ENCODE results near the gene ARHGAP8. TPM values are rescaled to one million over a fixed set of nuclear protein-coding genes. Genes with fewer than 3 reads are reported as not detected.

The ARHGAP8 gene
- total RNA-seq, 4 donors from 2014 or later: 14.9 to 38.8 (median 18.3) TPM

DNA sequence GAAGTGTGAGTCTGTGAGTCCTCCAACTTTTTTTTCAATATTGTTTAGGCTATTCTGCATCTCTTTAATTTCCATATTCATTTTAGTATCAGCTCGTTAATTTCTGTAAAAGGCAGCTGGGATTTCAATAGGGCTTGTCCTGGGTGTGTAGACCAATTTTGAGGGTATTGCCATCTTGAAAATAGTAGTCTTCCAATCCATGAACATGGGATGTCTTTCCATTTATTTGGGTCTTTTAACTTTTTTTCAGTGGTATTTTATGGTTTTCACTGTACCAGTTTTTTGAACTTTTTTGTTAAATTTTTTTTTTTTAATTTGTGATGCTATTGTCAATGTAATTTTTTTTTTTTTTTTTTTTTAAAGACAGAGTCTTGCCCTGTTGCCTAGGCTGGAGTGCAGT lies 79.5 kb downstream of the ARHGAP8 start:
- Histone ChIP-seq H3K9me3 (no peaks in the 10 kb centered on the region), H3K27me3 (no peaks in the 10 kb centered on the region), H3K36me3 (no peaks in the 10 kb centered on the region), H3K4me1 (no peaks in the 10 kb centered on the region), H3K4me3 (no peak overlapping the region), H3K27ac (no peak overlapping the region)
- DNase-seq: no peak
- no peak for TF ChIP-seq POLR2A (IDR thresholded peaks at IDR 0.05)
- TF ChIP-seq, protein P1, sequence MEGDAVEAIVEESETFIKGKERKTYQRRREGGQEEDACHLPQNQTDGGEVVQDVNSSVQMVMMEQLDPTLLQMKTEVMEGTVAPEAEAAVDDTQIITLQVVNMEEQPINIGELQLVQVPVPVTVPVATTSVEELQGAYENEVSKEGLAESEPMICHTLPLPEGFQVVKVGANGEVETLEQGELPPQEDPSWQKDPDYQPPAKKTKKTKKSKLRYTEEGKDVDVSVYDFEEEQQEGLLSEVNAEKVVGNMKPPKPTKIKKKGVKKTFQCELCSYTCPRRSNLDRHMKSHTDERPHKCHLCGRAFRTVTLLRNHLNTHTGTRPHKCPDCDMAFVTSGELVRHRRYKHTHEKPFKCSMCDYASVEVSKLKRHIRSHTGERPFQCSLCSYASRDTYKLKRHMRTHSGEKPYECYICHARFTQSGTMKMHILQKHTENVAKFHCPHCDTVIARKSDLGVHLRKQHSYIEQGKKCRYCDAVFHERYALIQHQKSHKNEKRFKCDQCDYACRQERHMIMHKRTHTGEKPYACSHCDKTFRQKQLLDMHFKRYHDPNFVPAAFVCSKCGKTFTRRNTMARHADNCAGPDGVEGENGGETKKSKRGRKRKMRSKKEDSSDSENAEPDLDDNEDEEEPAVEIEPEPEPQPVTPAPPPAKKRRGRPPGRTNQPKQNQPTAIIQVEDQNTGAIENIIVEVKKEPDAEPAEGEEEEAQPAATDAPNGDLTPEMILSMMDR (IDR thresholded peaks at IDR 0.05): no peak

- Histone ChIP-seq H3K9me3 (no peaks in the 10 kb centered on the region), H3K4me3 (no peak overlapping the region), H3K4me1 (no peaks in the 10 kb centered on the region), H3K27ac (no peak overlapping the region), H3K27me3 (no peaks in the 10 kb centered on the region), H3K36me3 (no peaks in the 10 kb centered on the region)
- TF ChIP-seq, protein P1 (IDR thresholded peaks at IDR 0.05): no peak
- TF ChIP-seq POLR2A (IDR thresholded peaks at IDR 0.05): no peak
- no peak for DNase-seq
These were observed 81.7 kb downstream of the ARHGAP8 start for GRCh38 chr22:44834065-44834464.

- H3K27ac ChIP-seq: no peak overlapping the region
- no peak overlapping the region for H3K4me3 ChIP-seq
- no peaks in the 10 kb centered on the region for H3K9me3 ChIP-seq
- no peaks in the 10 kb centered on the region for H3K27me3 ChIP-seq
- H3K4me1 ChIP-seq: no peaks in the 10 kb centered on the region
- no peak for DNase-seq
- H3K36me3 ChIP-seq: no peaks in the 10 kb centered on the region
- no peak for TF ChIP-seq POLR2A (IDR thresholded peaks at IDR 0.05)
- TF ChIP-seq, protein P1 (IDR thresholded peaks at IDR 0.05): no peak
These were observed 85.1 kb downstream of the ARHGAP8 start for GRCh38 chr22:44837481-44837880.

DNA sequence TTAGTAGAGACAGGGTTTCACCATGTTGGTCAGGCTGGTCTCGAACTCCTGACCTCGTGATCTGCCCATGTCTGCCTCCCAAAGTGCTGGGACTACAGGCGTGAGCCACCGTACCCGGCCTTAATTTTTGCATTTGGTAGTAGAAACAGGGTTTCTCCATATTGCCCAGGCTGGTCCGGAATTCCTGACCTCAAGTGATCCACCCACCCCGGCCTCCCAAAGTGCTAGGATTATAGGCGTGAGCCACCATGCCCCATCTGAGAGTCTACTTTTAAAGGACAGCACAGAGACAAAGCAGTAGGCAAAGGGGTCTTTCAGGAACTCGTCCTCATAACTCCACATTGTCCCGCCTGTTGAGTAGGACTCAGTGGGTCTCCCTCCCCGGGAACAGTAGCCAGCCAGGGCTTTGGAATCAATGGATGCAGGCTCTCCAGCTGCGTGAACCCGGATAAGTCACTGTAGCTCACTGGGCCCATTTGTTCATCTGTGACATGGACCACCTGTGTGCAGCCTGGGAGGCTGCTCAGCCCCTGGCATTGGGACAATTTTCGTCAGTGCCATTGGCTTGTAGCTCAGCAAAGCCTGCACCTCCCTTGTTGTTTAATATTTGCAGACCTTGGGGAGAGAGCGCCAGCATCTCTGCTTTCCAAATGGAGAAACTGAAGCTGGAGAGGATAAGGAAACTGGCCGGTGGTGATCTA lies 86.1 kb downstream of the ARHGAP8 start:
- Histone ChIP-seq H3K4me3 (no peak overlapping the region), H3K27me3 (no peaks in the 10 kb centered on the region), H3K4me1 (no peaks in the 10 kb centered on the region), H3K27ac (no peak overlapping the region), H3K9me3 (no peaks in the 10 kb centered on the region), H3K36me3 (no peaks in the 10 kb centered on the region)
- no peak for DNase-seq
- no peak for TF ChIP-seq POLR2A (IDR thresholded peaks at IDR 0.05)
- TF ChIP-seq, protein P1 (IDR thresholded peaks at IDR 0.05): no peak

DNA sequence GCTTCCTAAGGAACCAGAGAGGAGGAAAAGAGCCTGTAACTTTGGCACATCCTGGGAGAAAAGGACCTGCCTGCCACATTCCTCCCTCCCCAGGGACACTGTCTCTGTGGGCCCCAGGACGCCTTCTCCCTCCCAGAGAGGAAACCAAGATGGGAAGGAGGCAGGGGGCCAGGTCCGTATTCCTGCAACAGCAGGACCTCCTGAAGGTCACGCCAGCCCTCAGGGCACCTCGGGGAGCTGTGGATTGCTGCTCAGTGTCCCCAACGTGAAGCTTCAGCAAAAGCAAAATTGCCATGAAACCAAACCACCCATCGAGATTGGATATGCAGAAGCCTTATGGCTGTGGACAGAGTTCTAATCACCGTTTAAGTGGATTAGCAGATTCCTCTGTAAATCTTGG lies 86.7 kb downstream of the ARHGAP8 start:
- H3K4me1 ChIP-seq: no peaks in the 10 kb centered on the region
- no peak overlapping the region for H3K27ac ChIP-seq
- DNase-seq: no peak
- no peaks in the 10 kb centered on the region for H3K36me3 ChIP-seq
- no peak for TF ChIP-seq POLR2A (IDR thresholded peaks at IDR 0.05)
- TF ChIP-seq, protein P1 (IDR thresholded peaks at IDR 0.05): no peak
- no peak overlapping the region for H3K4me3 ChIP-seq
- H3K9me3 ChIP-seq: no peaks in the 10 kb centered on the region
- H3K27me3 ChIP-seq: no peaks in the 10 kb centered on the region
